Gastrocnemius medialis (tissue), 4 donors: ENCODE measurements around the gene ATP6V0A1.

Source experiments
- CTCF ChIP-seq, 5 experiments: fragments of 450-650 bp in 3 of 5; fragments of 200-600 bp in 2 of 5; sonication (generic) in 2 of 5; IDR thresholded peaks in 4 of 5; conservative IDR thresholded peaks in 1 of 5; 1 replicate in 4 of 5; 2 replicates in 1 of 5; pipeline ENCODE4 v1.5.1; 2016 to 2019; ENCODE audit warnings: antibody characterized with exemption in 5 of 5, mild to moderate bottlenecking in 3 of 5, moderate library complexity in 3 of 5
- POLR2A ChIP-seq, 2 donors: fragments of 450-650 bp; IDR thresholded peaks; one replicate each; pipeline ENCODE4 v1.6.1; 2017; ENCODE audit warnings: antibody characterized with exemption in 2 of 2, mild to moderate bottlenecking in 2 of 2, moderate library complexity in 2 of 2

GRCh38 chr17:42553161-42553818 lies 94.6 kb downstream of the ATP6V0A1 start:
- TF ChIP-seq CTCF (IDR thresholded peaks at IDR 0.05 in 4 of 5, conservative IDR thresholded peaks at IDR 0.05 in 1 of 5) (no peak), POLR2A (IDR thresholded peaks at IDR 0.05) (no peak)
